OCI-LY7 (cell line): Measurements from ENCODE around the gene ELF2.

Experiments
- EZH2phosphoT487 ChIP-seq: fragments of 200-600 bp; sonication (generic); IDR thresholded peaks from 2 replicates; pipeline ENCODE4 v1.6.1; 2018; ENCODE audit warnings: low read depth, borderline replicate concordance, mild to moderate bottlenecking, mixed run types, antibody characterized with exemption, low read length, moderate library complexity, mixed read lengths
- TF ChIP-seq, protein P1 (sequence below): fragments of 200-600 bp; sonication (generic); conservative IDR thresholded peaks from 2 replicates; pipeline ENCODE4 v1.5.1; 2014; ENCODE audit warnings: mild to moderate bottlenecking, antibody characterized with exemption, low read length, moderate library complexity, mixed read lengths

GRCh38 chr4:139171876-139172691 is 4.9 kb downstream of the ELF2 start:
- TF ChIP-seq, protein P1, sequence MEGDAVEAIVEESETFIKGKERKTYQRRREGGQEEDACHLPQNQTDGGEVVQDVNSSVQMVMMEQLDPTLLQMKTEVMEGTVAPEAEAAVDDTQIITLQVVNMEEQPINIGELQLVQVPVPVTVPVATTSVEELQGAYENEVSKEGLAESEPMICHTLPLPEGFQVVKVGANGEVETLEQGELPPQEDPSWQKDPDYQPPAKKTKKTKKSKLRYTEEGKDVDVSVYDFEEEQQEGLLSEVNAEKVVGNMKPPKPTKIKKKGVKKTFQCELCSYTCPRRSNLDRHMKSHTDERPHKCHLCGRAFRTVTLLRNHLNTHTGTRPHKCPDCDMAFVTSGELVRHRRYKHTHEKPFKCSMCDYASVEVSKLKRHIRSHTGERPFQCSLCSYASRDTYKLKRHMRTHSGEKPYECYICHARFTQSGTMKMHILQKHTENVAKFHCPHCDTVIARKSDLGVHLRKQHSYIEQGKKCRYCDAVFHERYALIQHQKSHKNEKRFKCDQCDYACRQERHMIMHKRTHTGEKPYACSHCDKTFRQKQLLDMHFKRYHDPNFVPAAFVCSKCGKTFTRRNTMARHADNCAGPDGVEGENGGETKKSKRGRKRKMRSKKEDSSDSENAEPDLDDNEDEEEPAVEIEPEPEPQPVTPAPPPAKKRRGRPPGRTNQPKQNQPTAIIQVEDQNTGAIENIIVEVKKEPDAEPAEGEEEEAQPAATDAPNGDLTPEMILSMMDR: no peak
- TF ChIP-seq EZH2phosphoT487: no peak
